ENCODE results near the gene LFNG. TPM values are rescaled to one million over a fixed set of nuclear protein-coding genes. Genes with fewer than 3 reads are reported as not detected.

LFNG gene
- total RNA-seq, 1 donor from 2014 or later: 19.0 TPM

DNA sequence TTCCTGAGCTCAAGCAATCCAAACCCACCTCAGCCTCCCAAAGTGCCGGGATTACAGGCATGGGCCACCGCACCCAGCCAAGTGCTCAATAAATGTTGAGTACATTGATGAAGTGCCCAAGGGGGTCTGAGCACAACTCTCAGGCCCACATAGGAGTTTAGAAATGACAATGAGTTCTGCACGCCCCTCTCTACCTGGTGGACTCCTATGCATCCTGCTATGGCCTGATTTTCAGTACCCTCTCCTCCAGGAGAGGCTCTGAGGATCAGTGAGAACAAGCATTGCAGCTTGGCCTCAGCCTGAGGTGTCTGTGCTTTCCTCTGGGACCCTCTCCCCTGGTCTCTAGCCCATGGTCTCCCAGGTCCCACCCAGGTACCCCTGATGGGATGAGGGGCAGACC lies 22.5 kb upstream of the LFNG start:
- H3K27ac Mint-ChIP-seq: peak overlapping the region; percentile 14
- H3K4me3 Mint-ChIP-seq: no peak overlapping the region
- H3K9me3 Mint-ChIP-seq: no peaks in the 10 kb centered on the region
- peaks cover 2% of the 10 kb centered on the region for H3K27me3 Mint-ChIP-seq (ENCODE audit: low read depth)
- H3K4me1 Mint-ChIP-seq: peaks cover 31% of the 10 kb centered on the region
- DNase-seq (ENCODE audit: low spot score in 2 of 2, unreplicated experiment in 2 of 2): no peak
- TF ChIP-seq, protein P1, sequence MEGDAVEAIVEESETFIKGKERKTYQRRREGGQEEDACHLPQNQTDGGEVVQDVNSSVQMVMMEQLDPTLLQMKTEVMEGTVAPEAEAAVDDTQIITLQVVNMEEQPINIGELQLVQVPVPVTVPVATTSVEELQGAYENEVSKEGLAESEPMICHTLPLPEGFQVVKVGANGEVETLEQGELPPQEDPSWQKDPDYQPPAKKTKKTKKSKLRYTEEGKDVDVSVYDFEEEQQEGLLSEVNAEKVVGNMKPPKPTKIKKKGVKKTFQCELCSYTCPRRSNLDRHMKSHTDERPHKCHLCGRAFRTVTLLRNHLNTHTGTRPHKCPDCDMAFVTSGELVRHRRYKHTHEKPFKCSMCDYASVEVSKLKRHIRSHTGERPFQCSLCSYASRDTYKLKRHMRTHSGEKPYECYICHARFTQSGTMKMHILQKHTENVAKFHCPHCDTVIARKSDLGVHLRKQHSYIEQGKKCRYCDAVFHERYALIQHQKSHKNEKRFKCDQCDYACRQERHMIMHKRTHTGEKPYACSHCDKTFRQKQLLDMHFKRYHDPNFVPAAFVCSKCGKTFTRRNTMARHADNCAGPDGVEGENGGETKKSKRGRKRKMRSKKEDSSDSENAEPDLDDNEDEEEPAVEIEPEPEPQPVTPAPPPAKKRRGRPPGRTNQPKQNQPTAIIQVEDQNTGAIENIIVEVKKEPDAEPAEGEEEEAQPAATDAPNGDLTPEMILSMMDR (IDR thresholded peaks at IDR 0.05; ENCODE audit: unreplicated experiment): no peak
- no peaks in the 10 kb centered on the region for H3K36me3 Mint-ChIP-seq

- DNase-seq (ENCODE audit: low spot score in 2 of 2, unreplicated experiment in 2 of 2): no peak
- Mint-ChIP-seq H3K4me3 (no peak overlapping the region), H3K4me1 (peaks cover 31% of the 10 kb centered on the region), H3K9me3 (no peaks in the 10 kb centered on the region), H3K36me3 (no peaks in the 10 kb centered on the region), H3K27me3 (ENCODE audit: low read depth) (peaks cover 2% of the 10 kb centered on the region), H3K27ac (peak overlapping the region; percentile 14)
- TF ChIP-seq, protein P1 (IDR thresholded peaks at IDR 0.05; ENCODE audit: unreplicated experiment): no peak
Observed at GRCh38 chr7:2497500-2498336, 21.9 kb upstream of the LFNG start.

- peaks cover 27% of the 10 kb centered on the region for H3K4me1 Mint-ChIP-seq
- H3K9me3 Mint-ChIP-seq: no peaks in the 10 kb centered on the region
- H3K27me3 Mint-ChIP-seq (ENCODE audit: low read depth): peaks cover 2% of the 10 kb centered on the region
- H3K36me3 Mint-ChIP-seq: no peaks in the 10 kb centered on the region
- no peak overlapping the region for H3K27ac Mint-ChIP-seq
- DNase-seq (ENCODE audit: low spot score in 2 of 2, unreplicated experiment in 2 of 2): no peak
- no peak overlapping the region for H3K4me3 Mint-ChIP-seq
- TF ChIP-seq, protein P1 (IDR thresholded peaks at IDR 0.05; ENCODE audit: unreplicated experiment): no peak
Observed at GRCh38 chr7:2498708-2499107, 20.9 kb upstream of the LFNG start.

DNA sequence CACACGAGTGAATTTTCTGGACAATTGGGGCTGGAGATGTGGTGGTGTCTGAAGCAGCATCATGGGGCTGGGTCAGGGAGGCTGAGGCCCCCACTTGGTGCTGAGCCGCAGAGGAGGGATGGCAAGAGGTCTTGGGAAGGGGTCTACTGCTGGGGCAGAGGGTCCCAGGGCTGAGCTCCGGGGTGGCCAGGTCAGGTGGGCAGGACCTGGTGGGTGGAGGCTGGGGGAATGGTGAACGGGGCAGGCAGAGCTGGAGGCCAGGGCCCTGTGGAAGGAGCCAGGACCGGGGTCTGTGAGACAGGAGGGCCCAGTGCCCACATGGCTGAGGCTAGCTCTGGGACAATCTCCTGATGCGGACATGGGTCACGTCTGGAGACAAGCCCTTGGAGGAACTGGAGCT lies 20.4 kb upstream of the LFNG start:
- Mint-ChIP-seq H3K4me3 (no peak overlapping the region), H3K27ac (no peak overlapping the region), H3K36me3 (no peaks in the 10 kb centered on the region), H3K9me3 (no peaks in the 10 kb centered on the region), H3K4me1 (peaks cover 27% of the 10 kb centered on the region), H3K27me3 (ENCODE audit: low read depth) (peaks cover 2% of the 10 kb centered on the region)
- TF ChIP-seq, protein P1 (IDR thresholded peaks at IDR 0.05; ENCODE audit: unreplicated experiment): no peak
- no peak for DNase-seq (ENCODE audit: low spot score in 2 of 2, unreplicated experiment in 2 of 2)

GRCh38 chr7:2499719-2500430 lies 19.7 kb upstream of the LFNG start:
- H3K4me3 Mint-ChIP-seq: no peak overlapping the region
- H3K27ac Mint-ChIP-seq: no peak overlapping the region
- no peak for DNase-seq (ENCODE audit: low spot score in 2 of 2, unreplicated experiment in 2 of 2)
- H3K36me3 Mint-ChIP-seq: no peaks in the 10 kb centered on the region
- H3K27me3 Mint-ChIP-seq (ENCODE audit: low read depth): no peaks in the 10 kb centered on the region
- TF ChIP-seq, protein P1 (IDR thresholded peaks at IDR 0.05; ENCODE audit: unreplicated experiment): no peak
- no peaks in the 10 kb centered on the region for H3K9me3 Mint-ChIP-seq
- peaks cover 23% of the 10 kb centered on the region for H3K4me1 Mint-ChIP-seq

Data from mesothelial cell of epicardium (in vitro differentiated cells).